IMR-90 (cell line): Measurements from ENCODE around the gene MCF2L2. TPM values are rescaled to one million over a fixed set of nuclear protein-coding genes. Genes with fewer than 3 reads are reported as not detected.

Experiments
- ATAC-seq: fragments of 200-7000 bp; cut with Tn5 transposase; 2 replicates; pipeline ENCODE4 v1.9.1; 2020; ENCODE audit warnings: low read depth, mild to moderate bottlenecking, moderate library complexity
- BruUV-seq: library from RNA; stranded (reverse); fragments of 400-500 nt; replicated peaks from 2 replicates; lab custom pipeline; 2021; lab: Mats Ljungman, UMichigan
- CTCF ChIA-PET: fragments of 300-600 bp; formaldehyde crosslinking; extraction: SDS; loops from one replicate; lab custom pipeline; 2021; ENCODE audit warnings: antibody characterized with exemption; lab: Yijun Ruan, JAX
- POLR2A ChIA-PET: fragments of 300-600 bp; sonication (Branson Sonifier 250); formaldehyde crosslinking; loops from one replicate; lab custom pipeline; 2022; ENCODE audit warnings: antibody characterized with exemption; ENCODE audit not compliant: unreplicated experiment; lab: Charles Lee
- DNase-seq: peaks from one replicate; pipeline ENCODE4 v3.0.0; 2013
- H2AFZ ChIP-seq: replicated peaks from 2 replicates; pipeline ENCODE3; 2013; ENCODE audit warnings: low read length, mild to moderate bottlenecking; ENCODE audit not compliant: poor library complexity
- H2AK5ac ChIP-seq: 2 replicates; pipeline ENCODE4 v1.6.1; 2013; ENCODE audit warnings: low read depth, low read length, inconsistent platforms
- H2AK9ac ChIP-seq: replicated peaks from 2 replicates; pipeline ENCODE3; 2013; ENCODE audit warnings: mild to moderate bottlenecking, low read depth, low read length, moderate library complexity; ENCODE audit not compliant: poor library complexity
- H2BK120ac ChIP-seq: 2 replicates; pipeline ENCODE4 v1.6.1; 2013; ENCODE audit warnings: low read depth, low read length, inconsistent platforms
- H2BK15ac ChIP-seq: 3 replicates; pipeline ENCODE4 v1.6.1; 2013; ENCODE audit warnings: low read depth, low read length, inconsistent platforms
- H2BK20ac ChIP-seq: 2 replicates; pipeline ENCODE4 v1.6.1; 2013; ENCODE audit warnings: low read depth, mild to moderate bottlenecking, inconsistent platforms, low read length, moderate library complexity
- H2BK5ac ChIP-seq: 2 replicates; pipeline ENCODE4 v1.6.1; 2013; ENCODE audit warnings: mild to moderate bottlenecking, low read depth, low read length, inconsistent platforms; ENCODE audit not compliant: poor library complexity, severe bottlenecking
- H3K14ac ChIP-seq: replicated peaks from 2 replicates; pipeline ENCODE4 v1.6.1; 2013; ENCODE audit warnings: low read depth, low read length, inconsistent platforms
- H3K18ac ChIP-seq: 2 replicates; pipeline ENCODE4 v1.6.1; 2013; ENCODE audit warnings: low read depth, low read length, control low read depth
- H3K23ac ChIP-seq: 2 replicates; pipeline ENCODE4 v1.6.1; 2013; ENCODE audit warnings: low read depth, low read length, inconsistent platforms
- H3K27ac ChIP-seq: 2 replicates; pipeline ENCODE4 v1.5.1; 2013; ENCODE audit warnings: mild to moderate bottlenecking, control low read depth, low read length; ENCODE audit not compliant: insufficient read depth
- H3K27me3 ChIP-seq: 2 replicates; pipeline ENCODE4 v1.6.1; 2013; ENCODE audit warnings: low read length; ENCODE audit not compliant: control insufficient read depth, insufficient read depth
- H3K36me3 ChIP-seq: 2 replicates; pipeline ENCODE4 v1.6.1; 2013; ENCODE audit warnings: low read length, mixed read lengths; ENCODE audit not compliant: control insufficient read depth, insufficient read depth
- H3K4ac ChIP-seq: 2 replicates; pipeline ENCODE4 v1.6.1; 2013; ENCODE audit warnings: low read depth, low read length, inconsistent platforms
- H3K4me1 ChIP-seq: 2 replicates; pipeline ENCODE4 v1.6.1; 2013; ENCODE audit warnings: low read length, mixed read lengths; ENCODE audit not compliant: control insufficient read depth, insufficient read depth
- H3K4me2 ChIP-seq: 2 replicates; pipeline ENCODE4 v1.6.1; 2013; ENCODE audit warnings: low read depth, mild to moderate bottlenecking, control low read depth, low read length, moderate library complexity
- H3K4me3 ChIP-seq: 2 replicates; pipeline ENCODE4 v1.5.1; 2013; ENCODE audit warnings: low read depth, mild to moderate bottlenecking, control low read depth, low read length, moderate library complexity; ENCODE audit not compliant: insufficient read depth
- H3K56ac ChIP-seq: 2 replicates; pipeline ENCODE4 v1.6.1; 2013; ENCODE audit warnings: low read length, inconsistent platforms; ENCODE audit not compliant: insufficient read depth; ENCODE audit errors: extremely low read depth
- H3K79me1 ChIP-seq, 2 experiments: 2 replicates each; pipeline ENCODE4 v1.6.1; 2013; ENCODE audit warnings: low read length in 2 of 2, inconsistent platforms in 1 of 2, low read depth in 1 of 2
- H3K9ac ChIP-seq: 2 replicates; pipeline ENCODE4 v1.6.1; 2013; ENCODE audit warnings: low read depth, low read length, control low read depth
- H3K9me1 ChIP-seq: 2 replicates; pipeline ENCODE4 v1.6.1; 2013; ENCODE audit warnings: low read length, inconsistent platforms; ENCODE audit not compliant: insufficient read depth
- H3K9me3 ChIP-seq: 2 replicates; pipeline ENCODE4 v1.6.1; 2013; ENCODE audit warnings: low read length; ENCODE audit not compliant: control insufficient read depth, insufficient read depth
- H4K20me1 ChIP-seq: 2 replicates; pipeline ENCODE4 v1.6.1; 2013; ENCODE audit warnings: low read length, inconsistent platforms; ENCODE audit not compliant: insufficient read depth
- H4K5ac ChIP-seq: 2 replicates; pipeline ENCODE4 v1.6.1; 2013; ENCODE audit warnings: mild to moderate bottlenecking, low read depth, low read length, control low read depth
- H4K8ac ChIP-seq, 2 experiments: 2 replicates each; pipeline ENCODE4 v1.6.1; 2013; ENCODE audit warnings: low read depth in 2 of 2, low read length in 2 of 2, control low read depth in 1 of 2, inconsistent platforms in 1 of 2
- H4K91ac ChIP-seq: 2 replicates; pipeline ENCODE4 v1.6.1; 2013; ENCODE audit warnings: low read depth, low read length, inconsistent platforms; ENCODE audit not compliant: insufficient read depth
- RFX5 ChIP-seq: IDR thresholded peaks from 2 replicates; pipeline ENCODE4 v1.8.0; 2012; ENCODE audit warnings: low read depth, mild to moderate bottlenecking, low read length, moderate library complexity
- WGBS, 2 experiments: methylation state at CpG; one replicate each; pipeline versions ENCODE4 v1.1.5 to v1.1.7; 2013; ENCODE audit warnings: missing lambda C conversion rate in 2 of 2; ENCODE audit not compliant: insufficient read length in 1 of 2; ENCODE audit errors: extremely low coverage in 2 of 2; 5-methylcytosine and 5-hydroxymethylcytosine counted together
- dilution Hi-C: fragments of 300-500 bp; cut with HindIII; formaldehyde crosslinking; loops from one replicate; pipeline ENCODE4 v1.14.3; 2018; ENCODE audit warnings: low sequenced_read_pairs; ENCODE audit not compliant: unreplicated experiment
- in situ Hi-C: fragments of 300-500 bp; cut with MboI; formaldehyde crosslinking; loops from 3 replicates; pipeline ENCODE4 v1.14.3; 2019; ENCODE audit warnings: low sequenced_read_pairs, inconsistent platforms, mixed read lengths
- intact Hi-C: fragments of 100-400 bp; cut with micrococcal nuclease; formaldehyde crosslinking; loops from 2 replicates; pipeline ENCODE4 v1.10.0; 2022
- polyA plus RNA-seq, 3 experiments: library from polyadenylated mRNA; depleted of rRNA; stranded (reverse); fragments of >200 nt; gene quantifications; 2 replicates each; pipeline ENCODE4 v1.2.3, GENCODE V29; 2012; ENCODE audit warnings: low replicate concordance in 1 of 3
- total RNA-seq: library from RNA; depleted of rRNA; stranded (reverse); fragments of >200 nt; gene quantifications from 2 replicates; pipeline ENCODE4 v1.2.3, GENCODE V29; 2012

The MCF2L2 gene
- total and polyA plus RNA-seq, 2 of the 4 experiments (the other 2 are of a cell fraction), result under 0.01 TPM; not detected in 1

- Histone ChIP-seq H4K91ac (no peak overlapping the region), H4K8ac (no peak overlapping the region), H3K9me1 (no peaks in the 10 kb centered on the region), H3K9me3 (0 out of 2 replicates have a peak, but pooled peaks cover 2% of the 10 kb centered on the region), H2AFZ (no peak overlapping the region), H2BK120ac (no peak overlapping the region), H4K5ac (no peak overlapping the region), H3K4ac (no peak overlapping the region), H3K9ac (no peak overlapping the region), H4K20me1 (no peaks in the 10 kb centered on the region), H3K4me3 (no peak overlapping the region), H3K36me3 (no peaks in the 10 kb centered on the region), H3K18ac (no peak overlapping the region), H2BK5ac (no peak overlapping the region), H2AK9ac (no peak overlapping the region), H3K23ac (no peak overlapping the region), H2BK15ac (no peak overlapping the region), H2BK20ac (no peak overlapping the region), H3K79me1 (no peaks in the 10 kb centered on the region), H3K4me1 (no peaks in the 10 kb centered on the region), H3K27me3 (peaks cover 24% of the 10 kb centered on the region), H3K27ac (no peak overlapping the region), H3K56ac (no peak overlapping the region), H3K14ac (no peak overlapping the region), H2AK5ac (no peak overlapping the region), H3K4me2 (no peak overlapping the region)
- ChIA-PET POLR2A (no interaction called here), CTCF (interaction anchor here (1.2 kb wide), 1 partner anchor 25 kb away, joined by 3 read pairs; no protein-coding TSS in a partner anchor)
- WGBS, 2 experiments, result no CpG with 5 or more reads among the region's 1 CpG
- no TSS peak for BruUV-seq
- dilution Hi-C loops (no loop called here), in situ Hi-C loops (no loop called here), intact Hi-C loops (no loop called here)
- no peak for TF ChIP-seq RFX5
- ATAC-seq (no peak), DNase-seq (no peak)
Observed at GRCh38 chr3:183328164-183328563, 100.3 kb downstream of the MCF2L2 start.
